HG03378 (cell line): ENCODE data around the gene KRT13.

Source experiments
- ATAC-seq: cut with Tn5 transposase; IDR thresholded peaks from one replicate; pipeline ENCODE4 v1.9.1; 2021; ENCODE audit warnings: mild to moderate bottlenecking, moderate library complexity; ENCODE audit not compliant: unreplicated experiment

The KRT13 gene

GRCh38 chr17:41520821-41521521, 15.6 kb upstream of the KRT13 start:
- no peak for ATAC-seq

- no peak for ATAC-seq
These were observed 14.3 kb upstream of the KRT13 start for GRCh38 chr17:41519501-41520224.

- no peak for ATAC-seq
These were observed 13.5 kb upstream of the KRT13 start, which contains the start of gene KRT15 for GRCh38 chr17:41518789-41519449. Gene KRT15, minus strand, starts transcription at chr17:41518890. Its CDS starts 63 bp downstream, at chr17:41518827.

DNA sequence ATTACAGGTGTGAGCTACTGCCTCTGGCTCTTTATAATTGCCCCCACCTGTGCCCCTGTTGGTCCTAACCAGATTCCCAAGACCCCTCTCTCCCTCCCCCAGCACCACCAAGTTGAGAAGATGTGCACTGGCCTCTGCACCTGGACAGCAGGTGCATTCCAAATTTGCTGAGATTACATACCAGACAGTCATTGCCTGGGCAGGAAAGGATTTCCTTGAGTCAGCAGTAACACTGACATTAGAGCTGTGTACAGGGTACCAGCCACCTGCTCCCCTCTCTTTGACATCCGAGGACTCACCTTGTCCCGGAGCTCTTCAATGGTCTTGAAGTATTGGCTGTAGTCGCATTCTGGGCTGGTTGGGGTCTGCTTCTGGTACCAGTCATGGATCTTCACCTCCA, 12.6 kb upstream of the KRT13 start:
- ATAC-seq = no peak

GRCh38 chr17:41516830-41517283, 11.4 kb upstream of the KRT13 start:
- ATAC-seq = no peak

DNA sequence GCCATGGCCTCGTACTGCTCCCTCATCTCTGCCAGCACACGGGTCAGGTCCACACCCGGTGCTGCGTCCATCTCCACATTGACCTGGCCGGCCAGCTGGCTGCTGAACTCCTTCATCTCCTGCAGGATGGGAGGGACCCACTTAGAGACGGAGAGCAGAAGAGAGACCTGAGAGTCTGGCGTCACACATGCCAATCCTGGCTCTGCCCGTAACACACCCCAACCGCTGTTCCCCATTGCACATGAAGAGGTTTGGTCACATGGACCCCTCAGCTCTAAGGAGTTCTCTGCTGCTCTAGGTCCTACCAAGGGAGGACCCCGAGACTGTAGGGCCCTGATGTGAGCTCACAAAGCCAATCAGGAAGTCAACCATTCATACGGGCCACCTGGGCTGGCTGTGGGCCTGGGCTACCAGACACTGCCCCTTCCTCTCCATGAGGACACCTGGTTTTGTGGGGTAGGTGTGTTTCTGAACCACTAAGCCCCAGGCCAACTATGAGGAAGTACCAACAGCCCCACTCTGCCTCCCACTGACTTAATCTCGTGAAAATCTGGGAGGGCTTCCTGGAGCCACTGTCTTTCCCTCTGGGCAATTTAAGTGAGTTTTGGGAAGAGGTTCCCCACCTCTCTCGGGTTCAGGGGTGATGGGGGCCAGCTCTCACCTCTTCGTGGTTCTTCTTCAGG, 10.9 kb upstream of the KRT13 start:
- ATAC-seq = no peak

DNA sequence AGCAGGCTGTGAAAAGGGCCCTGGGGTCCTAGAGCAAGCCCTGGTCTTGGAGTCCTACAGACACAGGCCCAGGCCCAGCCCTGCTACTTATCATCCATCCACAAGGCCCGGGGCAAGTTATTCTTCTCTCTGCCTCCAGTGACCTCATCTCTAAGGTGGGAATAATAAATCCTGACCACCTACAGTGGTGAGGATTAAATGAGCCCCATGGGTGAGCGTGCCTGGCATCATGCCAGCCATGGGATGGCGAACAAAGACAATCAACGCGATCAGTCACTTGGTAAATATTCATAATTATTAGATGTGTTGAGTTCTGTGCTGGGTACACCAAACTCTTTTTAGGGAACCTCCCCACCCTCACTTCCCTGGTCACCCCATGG, 7.7 kb upstream of the KRT13 start:
- ATAC-seq = no peak

DNA sequence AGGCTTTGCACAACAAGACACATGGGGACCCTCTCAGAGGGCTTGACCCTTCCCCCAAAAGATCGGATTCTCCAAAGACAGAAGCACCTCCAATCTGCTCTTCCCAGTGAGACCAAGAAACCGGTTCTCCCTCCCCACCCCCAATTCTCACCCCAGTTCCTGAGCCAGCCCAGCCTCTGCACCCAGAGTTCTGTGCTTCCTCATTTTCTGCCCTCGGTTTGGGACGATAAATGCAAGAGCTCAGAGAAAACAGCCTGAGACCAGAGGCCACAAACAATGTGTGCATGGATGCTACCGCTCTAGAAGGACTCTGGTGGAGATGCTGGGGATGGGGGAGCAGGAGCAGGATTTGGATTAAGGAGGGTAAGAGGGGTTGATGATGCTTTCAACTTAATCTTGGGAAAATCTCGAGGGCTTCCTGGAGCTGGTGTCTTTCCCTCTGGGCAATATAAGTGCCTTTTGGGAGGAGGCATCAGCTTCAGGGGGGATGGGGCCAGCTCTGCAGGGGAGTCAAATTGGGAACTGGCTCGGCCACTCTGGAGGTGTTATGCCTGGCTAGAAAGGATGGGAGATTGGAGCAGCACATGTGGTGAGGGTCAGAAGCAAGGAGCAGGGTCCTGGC, 7.2 kb upstream of the KRT13 start:
- ATAC-seq = no peak

- ATAC-seq = no peak
These were observed 6.3 kb upstream of the KRT13 start for GRCh38 chr17:41511716-41512115.

DNA sequence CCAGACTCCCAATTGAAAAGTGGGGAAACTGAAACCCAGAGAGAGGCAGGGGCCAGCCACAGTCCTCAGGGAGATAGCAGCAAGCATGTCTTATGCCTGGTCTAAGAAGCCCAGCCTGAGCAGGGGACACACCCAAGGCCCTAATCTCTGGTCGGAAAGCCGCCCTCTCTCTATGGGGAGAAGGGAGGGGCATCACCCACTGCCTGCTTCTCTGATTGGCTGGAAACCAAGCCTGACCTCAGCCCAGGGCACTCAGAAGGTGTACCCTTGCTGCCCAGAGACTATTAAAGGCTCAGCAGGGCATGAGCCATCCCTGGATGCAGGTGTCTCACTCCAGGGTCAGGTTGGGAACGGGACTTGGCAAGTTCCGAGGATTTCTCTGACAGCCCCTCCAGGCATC, 5.7 kb upstream of the KRT13 start:
- ATAC-seq = no peak

- ATAC-seq = no peak
These were observed 5.0 kb upstream of the KRT13 start for GRCh38 chr17:41510251-41511065.

DNA sequence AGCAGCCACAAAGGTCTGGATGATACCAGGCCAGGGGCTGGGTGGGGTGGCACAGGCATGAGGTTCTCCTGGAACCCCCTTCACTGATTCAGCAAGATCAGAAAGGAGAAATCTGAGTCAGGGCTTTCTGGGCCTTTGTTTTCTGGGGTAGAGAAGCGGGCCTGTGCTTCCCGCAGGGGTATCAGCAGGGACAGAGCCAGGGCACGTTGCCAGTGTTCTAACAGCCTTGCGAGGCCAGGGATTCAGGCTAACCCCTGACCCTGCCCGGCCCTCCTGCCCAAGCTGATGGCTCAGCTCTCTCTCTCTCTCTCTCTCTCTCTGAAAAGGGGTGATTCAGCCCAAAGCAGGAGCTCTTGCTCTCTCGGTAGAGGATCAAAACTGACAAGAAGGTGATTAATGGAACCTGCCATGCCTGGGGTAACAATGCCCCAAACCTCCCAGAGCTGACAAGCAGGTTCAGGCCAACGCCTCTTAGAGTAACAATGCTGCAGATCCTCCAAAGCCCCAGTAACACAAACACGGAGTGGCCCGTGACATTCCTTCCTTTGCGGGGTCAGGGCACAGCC, 2.0 kb upstream of the KRT13 start:
- ATAC-seq = no peak

- no peak for ATAC-seq
These were observed 676 bp upstream of the KRT13 start for GRCh38 chr17:41505809-41506767.

GRCh38 chr17:41504246-41504977, 1.0 kb downstream of the KRT13 start:
- no peak for ATAC-seq

DNA sequence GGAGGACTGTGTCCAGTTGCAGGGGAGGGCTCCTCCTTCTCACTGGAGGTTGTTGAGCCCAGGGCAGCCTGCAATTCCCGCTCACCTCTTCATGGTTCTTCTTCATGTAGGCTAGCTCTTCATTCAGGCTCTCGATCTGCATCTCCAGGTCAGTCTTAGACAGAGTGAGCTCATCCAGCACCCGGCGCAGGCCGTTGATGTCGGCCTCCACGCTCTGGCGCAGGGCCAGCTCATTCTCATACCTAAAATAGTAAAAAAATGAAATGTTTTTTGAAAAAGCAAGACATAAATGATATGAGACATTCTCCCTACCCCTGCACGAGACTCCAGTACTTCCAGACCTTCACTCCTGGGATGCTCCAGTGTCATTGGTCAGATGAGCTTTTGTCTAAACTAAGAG, 2.2 kb downstream of the KRT13 start:
- ATAC-seq = no peak

- no peak for ATAC-seq
These were observed 5.1 kb downstream of the KRT13 start for GRCh38 chr17:41500131-41500911.

- no peak for ATAC-seq
These were observed 5.7 kb downstream of the KRT13 start for GRCh38 chr17:41499714-41500113.
